MM.1S (cell line): Measurements from ENCODE around the gene TLCD3B.

Source experiments
- EZH2 ChIP-seq: fragments of 300-600 bp; sonication (generic); optimal IDR thresholded peaks from 2 replicates; pipeline ENCODE3; 2017; ENCODE audit warnings: low read depth, mild to moderate bottlenecking, antibody characterized with exemption, low read length, mixed read lengths
- EZH2phosphoT487 ChIP-seq: fragments of 300-600 bp; sonication (generic); IDR thresholded peaks from 2 replicates; pipeline ENCODE4 v1.6.1; 2018; ENCODE audit warnings: antibody characterized with exemption, low read length
- TF ChIP-seq, protein P1 (sequence below): fragments of 300-600 bp; sonication (generic); IDR thresholded peaks from 2 replicates; pipeline ENCODE4 v1.5.1; 2016; ENCODE audit warnings: antibody characterized with exemption, low read length, mixed read lengths

- no peak for TF ChIP-seq EZH2phosphoT487
- TF ChIP-seq, protein P1, sequence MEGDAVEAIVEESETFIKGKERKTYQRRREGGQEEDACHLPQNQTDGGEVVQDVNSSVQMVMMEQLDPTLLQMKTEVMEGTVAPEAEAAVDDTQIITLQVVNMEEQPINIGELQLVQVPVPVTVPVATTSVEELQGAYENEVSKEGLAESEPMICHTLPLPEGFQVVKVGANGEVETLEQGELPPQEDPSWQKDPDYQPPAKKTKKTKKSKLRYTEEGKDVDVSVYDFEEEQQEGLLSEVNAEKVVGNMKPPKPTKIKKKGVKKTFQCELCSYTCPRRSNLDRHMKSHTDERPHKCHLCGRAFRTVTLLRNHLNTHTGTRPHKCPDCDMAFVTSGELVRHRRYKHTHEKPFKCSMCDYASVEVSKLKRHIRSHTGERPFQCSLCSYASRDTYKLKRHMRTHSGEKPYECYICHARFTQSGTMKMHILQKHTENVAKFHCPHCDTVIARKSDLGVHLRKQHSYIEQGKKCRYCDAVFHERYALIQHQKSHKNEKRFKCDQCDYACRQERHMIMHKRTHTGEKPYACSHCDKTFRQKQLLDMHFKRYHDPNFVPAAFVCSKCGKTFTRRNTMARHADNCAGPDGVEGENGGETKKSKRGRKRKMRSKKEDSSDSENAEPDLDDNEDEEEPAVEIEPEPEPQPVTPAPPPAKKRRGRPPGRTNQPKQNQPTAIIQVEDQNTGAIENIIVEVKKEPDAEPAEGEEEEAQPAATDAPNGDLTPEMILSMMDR, result no peak
- no peak for TF ChIP-seq EZH2
These were observed 25.0 kb downstream of the TLCD3B start for GRCh38 chr16:30006095-30006473.
